CD4-positive, alpha-beta T cell treated with Interleukin-4 for 1 hour (primary cell): ENCODE data around the gene RABIF.
A peak's percentile ranks its signal among the peaks of the same experiment; 100 is the strongest.
"Not testable (repeated sequence)": the region's sequence is repeated elsewhere in the genome, so short reads cannot be mapped to it uniquely, and the experiment has no call there.

Source experiments
- DNase-seq, 2 donors: peaks; one replicate each; pipeline ENCODE4 v3.0.0-alpha.2; 2020 to 2022

The RABIF gene

DNA sequence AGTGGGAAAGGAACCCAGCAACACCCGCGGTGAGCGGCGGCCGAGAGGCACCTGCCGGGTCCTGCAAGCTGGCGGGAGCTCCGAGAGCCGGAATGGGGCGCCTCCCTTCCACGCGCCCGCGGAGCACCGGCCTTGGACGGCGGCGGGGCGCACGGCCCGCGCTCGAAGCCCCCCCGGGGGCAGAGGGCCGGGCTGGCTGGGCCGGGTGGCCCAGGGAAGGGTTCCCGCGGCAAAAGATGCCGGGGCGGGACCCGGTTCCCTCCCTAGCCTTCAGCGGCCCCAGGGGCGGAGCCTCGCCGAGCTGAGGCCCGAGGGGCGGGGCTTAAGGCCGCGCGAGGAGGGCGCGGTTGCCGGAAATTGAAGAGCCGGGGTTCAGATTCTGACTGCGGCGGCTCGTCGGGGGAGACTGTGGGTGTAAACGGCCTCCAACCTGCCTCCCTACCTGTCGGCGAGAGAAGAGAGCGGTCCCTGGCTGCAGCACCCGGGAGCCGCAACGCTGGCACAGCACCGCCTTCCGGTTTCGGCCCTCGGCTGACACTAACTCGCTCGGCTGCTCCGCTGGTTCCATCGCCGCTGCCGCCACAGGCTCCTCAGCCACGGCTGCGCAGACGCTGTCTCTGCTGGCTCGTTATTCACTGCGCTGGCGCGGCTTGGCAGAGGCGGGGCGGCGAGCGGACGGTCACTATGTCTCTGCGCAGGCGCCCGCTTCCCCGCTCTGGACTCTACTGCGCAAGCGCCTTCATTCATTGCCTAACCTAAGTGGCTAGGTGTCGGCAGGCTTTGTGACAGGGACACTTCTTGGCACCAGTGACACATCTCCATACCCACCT, at the start of gene RABIF:
Gene RABIF, minus strand, starts transcription at position 619 of the 830 bp plus-strand sequence. Its CDS starts 51 bp downstream, at position 568.
- peak; percentile 98 for DNase-seq

DNA sequence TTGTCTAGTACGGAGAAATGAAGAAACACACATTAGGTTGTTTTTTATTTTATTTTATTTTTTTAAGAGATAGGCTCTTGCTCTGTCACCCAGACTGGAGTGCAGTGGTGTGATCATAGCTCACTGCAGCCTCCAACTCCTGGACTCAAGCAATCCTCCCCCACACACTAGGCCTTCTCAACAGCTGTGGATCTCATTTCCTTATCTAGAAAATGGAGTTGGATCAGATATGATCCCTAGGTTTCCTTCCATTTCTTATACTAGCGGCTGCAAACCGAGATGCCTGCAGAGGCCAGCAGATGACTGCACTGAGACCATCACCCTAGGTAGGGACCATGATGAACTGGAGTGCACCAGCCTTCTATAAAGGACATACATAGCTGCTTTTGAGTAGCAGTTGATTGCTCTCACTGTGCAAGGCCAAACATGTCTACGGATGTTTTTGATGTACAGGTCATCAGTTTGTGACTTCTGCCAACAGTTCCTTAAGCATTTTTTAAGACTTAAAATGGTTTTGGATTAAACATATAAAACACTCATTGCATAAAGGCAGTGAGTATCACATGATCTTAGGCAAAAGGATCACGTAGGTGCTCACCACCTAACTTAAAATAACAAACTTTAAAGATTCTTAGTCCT, 49.5 kb upstream of the RABIF start:
- no peak for DNase-seq

DNA sequence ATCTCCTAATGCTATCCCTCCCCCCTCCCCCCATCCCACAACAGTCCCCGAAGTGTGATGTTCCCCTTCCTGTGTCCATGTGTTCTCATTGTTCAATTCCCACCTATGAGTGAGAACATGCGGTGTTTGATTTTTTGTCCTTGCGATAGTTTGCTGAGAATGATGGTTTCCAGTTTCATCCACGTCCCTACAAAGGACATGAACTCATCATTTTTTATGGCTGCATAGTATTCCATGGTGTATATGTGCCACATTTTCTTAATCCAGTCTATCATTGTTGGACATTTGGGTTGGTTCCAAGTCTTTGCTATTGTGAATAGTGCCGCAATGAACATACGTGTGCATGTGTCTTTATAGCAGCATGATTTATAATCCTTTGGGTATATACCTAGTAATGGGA, 47.5 kb upstream of the RABIF start:
- DNase-seq: not testable (repeated sequence)

DNA sequence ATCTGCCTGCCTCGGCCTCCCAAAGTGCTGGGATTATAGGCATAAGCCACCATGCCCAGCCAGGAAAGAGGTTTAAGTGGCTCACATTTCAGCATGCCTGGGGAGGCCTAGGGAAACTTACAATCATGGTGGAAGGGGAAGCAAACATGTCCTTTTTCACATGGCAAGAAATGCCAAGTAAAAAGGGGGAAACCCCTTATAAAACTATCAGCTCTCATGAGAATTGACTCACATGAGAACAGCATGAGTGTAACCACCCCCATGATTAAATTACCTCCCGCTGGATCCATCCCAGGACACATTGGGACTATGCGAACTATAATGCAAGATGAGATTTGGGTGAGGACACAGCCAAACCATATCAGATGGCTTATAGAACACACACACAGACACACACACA, 46.9 kb upstream of the RABIF start:
- DNase-seq: no peak

DNA sequence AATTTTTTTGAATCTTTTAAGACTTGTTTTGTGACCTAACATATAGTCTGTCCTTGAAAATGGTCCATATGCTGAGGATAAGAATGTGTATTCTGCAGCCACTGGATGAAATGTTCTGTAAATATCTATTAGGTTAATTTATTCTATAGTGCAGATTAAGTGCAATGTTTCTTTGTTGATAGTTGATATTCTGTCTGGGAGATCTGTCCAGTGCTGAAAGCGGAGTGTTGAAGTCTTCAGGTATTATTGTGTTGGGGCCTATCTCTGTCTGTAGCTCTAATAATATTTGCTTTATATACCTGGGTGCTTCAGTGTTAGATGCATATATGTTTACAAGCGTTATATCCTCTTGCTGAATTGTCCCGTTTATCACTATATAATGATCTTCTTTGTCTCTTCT, 45.8 kb upstream of the RABIF start:
- no peak for DNase-seq

DNA sequence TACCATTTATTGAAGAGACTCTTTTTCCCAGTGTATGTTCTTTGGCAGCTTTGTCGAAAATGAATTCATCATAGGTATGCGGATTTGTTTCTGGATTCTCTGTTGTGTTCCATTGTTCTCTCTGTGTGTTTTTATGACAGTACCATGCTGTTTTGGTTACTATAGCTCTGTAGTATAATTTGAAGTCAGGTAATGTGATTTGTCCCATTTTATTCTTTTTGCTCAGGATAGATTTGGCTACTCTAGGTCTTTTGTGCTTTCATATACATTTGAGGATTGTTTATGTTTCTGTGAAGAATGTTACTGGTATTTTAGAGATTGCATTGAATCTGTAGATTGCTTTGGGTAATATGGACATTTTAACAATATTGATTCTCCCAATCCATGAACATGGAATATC, 43.5 kb upstream of the RABIF start:
- DNase-seq: no peak

DNA sequence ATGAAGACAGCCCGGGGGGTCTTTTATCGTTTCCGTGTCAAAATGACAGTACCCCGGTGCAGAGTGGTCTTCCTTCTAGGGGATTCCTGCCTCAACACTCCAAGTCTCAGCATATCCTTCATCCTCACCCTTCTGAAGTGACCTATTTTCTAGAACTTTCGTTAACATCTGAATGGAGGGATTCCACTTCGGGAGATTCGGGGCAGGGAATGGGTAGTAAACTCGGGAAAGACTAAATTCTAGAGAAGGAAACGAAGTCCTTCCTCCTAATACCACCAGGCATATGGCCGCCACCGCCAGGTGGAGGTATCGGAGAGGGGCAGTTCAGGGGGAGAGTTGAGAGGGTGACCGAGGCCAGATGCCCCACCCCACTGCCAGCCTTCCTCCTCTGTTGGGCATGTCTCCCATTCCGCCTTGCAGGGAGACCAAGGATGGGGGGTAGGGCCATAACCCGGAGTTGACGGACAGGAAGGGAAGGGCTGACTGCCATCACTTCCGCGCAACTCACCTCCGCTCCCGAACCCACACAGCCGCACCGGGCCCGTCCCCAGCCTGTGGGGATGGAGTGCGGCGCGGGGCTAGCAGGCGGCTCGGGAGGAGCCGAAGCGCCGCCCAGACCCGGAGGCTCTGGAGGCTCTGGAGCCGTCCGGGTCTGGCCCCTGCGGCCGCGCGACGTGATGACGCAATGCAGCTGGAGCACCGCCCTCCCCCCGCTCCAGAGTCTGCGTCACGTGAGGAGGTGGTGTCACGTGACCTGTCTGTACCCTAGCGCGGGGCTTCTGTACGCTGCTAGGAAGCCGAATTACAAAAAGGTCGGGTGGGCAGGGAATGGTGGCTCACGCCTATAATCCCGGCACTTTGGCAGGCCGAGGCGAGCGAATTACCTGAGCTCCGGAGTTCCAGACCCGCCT, 37.9 kb upstream of the RABIF start, which contains the start of gene KLHL12:
Gene KLHL12, minus strand, starts transcription at position 654 of the 911 bp plus-strand sequence. CDS start 2,072 bp downstream, outside the sequence.
- DNase-seq: peak; percentile 95

DNA sequence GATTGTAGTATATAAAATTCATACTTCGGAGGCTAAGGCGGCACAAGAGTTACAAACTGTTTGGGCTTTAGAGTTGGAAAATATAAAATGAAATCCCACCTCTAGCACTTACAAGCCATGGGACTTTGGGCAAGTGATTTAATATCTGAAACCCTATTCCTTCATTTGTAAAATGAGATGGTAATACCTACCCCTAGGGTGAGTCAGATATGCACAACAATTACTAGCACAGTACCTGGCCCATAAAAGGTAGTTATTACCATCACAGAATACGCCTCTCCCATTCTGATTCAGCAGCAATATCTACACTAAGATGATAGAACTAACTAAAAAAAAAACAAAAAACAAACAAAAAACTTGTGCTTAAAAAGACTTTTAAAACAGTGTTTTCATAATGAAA, 34.6 kb upstream of the RABIF start:
- no peak for DNase-seq

DNA sequence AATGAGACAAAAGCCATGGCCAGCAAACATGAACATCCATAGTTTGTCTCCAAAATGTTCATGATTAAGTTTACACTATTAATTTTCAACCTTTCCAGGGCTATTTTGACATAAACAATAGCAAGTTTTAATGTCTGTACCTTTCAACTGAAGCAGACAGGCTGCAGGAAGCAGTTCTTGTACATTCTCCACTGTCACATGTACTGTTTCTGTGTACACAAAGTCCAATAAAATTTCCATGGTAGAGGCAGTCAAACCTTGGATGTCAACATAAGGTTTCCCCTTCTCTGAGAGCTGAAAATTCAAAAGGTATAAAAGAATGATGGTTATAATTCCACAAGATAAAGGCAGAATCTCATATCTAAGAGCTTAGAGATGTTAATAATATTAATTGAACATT, 30.7 kb upstream of the RABIF start:
- DNase-seq: no peak

DNA sequence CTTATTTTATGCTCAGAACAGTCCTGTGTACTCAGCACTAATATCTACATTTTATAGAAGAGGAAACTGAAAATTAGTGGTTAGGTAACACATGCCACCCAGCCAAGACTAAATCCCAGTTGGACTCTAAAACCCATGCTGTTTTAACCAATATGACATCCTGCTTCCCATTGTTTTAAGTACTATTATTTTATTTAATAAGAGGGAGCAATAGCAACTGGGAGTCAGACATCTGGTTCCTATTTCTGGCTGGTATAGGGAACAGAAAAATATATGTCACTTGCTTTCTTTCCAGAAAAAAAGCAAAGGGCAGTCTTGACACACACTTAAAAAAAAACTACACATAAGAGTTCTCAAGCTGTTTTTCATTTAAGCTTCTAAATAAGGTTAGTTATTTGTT, 26.2 kb upstream of the RABIF start:
- DNase-seq: no peak

DNA sequence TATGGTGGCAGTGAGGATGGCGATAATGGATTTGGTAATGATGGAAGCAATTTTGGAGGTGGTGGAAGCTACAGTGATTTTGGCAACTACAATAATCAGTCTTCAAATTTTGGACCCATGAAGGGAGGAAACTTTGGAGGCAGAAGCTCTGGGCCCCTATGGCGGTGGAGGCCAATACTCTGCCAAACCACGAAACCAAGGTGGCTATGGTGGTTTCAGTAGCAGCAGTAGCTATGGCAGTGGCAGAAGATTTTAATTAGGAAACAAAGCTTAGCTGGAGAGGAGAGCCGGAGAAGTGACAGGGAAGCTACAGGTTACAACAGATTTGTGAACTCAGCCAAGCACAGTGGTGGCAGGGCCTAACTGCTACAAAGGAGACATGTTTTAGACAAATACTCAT, 23.5 kb upstream of the RABIF start:
- not testable (repeated sequence) for DNase-seq

DNA sequence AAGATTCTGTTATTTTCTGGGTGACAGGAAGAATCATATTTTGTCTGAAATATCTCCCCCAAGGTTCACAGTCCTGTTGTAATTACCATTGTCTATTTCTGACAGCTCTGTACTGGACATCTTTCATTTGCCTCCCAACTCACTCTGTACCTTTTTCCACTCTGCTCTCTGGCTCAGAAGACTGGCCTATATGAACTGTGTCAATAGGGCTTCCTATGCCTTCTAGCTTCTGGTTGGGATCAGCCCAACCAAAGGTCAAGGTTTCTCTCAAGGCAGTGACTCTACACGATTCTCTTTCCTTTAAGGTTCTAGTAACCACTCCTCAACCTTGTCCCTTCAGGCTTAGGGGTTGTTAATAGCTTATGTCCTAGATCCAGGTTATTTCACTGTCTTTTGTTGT, 20.5 kb upstream of the RABIF start:
- DNase-seq: no peak

DNA sequence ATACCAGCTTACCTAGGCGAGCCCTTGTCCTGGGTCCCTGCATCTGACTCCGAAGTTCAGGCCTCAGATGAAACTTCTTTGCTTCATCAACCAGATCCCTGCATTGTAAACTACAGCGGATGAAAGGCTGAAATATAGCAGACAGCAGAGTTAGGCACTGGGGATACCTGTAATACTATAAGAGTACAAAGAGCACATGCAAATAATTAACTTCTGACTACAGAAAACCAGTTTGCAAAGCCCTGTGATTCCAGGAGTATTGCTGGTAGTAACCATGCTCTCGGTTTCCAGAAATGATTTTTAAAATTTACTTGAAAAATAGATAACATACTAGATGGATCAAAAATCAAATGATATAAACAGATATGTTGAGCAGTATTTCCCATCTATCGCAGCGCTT, 20.0 kb upstream of the RABIF start:
- DNase-seq: no peak

DNA sequence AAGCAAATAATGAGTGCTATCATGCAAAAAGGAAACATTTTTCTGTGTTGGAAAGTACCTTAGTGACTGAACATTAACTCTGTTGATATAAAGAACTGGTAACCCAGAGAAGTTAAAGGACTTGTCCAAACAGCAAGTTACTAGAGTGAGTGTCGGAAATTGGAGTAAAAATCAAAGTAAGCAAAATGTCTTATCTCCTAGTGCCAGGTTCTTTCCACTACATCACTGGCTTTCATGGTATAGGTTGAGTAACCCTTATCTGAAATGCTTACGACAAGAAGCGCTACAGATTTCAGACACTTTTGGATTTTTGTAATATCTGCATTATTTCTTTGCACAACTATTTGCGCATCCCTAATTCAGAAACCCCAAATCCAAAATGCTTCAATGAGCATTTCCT, 16.4 kb upstream of the RABIF start:
- no peak for DNase-seq

DNA sequence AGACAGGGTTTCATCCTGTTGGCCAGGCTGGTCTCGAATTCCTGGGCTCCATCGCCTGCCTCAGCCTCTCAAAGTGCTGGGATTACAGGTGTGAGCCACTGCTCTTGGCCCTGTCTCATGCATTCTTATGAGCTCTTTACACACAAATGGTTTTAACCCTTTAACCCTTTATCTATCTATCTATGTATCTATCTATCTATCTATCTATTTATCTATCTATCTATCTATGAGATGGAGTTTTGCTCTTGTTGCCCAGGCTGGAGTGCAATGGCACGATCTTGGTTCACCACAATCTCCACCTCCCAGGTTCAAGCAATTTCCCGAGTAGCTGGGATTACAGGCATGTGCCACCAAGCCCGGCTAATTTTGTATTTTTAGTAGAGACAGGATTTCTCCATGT, 14.9 kb upstream of the RABIF start:
- DNase-seq: not testable (repeated sequence)

DNA sequence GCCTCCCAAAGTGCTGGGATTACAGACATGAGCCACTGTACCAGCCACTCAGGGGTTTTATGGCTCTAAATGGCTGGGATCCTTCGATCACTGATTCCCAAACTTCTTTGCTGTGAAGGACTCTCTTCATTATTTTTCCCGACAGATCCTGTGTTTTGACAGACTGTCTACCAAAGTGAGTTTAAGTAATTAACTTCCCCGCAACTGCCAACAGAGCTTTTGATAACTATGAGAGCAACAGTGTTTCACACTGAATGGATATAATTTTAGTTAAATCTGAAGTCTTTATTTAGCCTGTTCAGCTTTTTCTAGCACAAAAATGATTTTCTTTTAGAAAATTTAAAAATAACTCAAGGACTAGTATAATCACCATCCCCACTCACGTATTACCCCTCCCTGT, 12.6 kb upstream of the RABIF start:
- DNase-seq: no peak

DNA sequence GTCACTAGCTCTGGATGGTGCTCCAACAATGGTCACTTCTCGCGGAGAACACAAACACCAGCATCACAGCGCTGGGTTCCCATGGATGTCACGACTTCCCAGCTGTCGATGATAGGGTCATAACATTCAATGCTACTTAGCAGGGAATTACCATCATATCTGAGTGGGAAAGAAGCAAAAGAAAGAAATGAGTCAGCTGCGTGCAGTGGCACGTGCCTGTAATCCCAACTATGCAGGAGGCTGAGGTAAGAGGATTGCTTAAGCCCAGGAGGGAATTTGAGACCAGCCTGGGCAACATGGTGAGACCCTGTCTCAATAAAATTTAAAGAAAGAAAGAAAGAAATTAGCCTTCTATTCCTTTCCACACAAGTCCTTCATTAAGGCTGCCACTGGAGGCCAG, 3.6 kb upstream of the RABIF start:
- DNase-seq: no peak

DNA sequence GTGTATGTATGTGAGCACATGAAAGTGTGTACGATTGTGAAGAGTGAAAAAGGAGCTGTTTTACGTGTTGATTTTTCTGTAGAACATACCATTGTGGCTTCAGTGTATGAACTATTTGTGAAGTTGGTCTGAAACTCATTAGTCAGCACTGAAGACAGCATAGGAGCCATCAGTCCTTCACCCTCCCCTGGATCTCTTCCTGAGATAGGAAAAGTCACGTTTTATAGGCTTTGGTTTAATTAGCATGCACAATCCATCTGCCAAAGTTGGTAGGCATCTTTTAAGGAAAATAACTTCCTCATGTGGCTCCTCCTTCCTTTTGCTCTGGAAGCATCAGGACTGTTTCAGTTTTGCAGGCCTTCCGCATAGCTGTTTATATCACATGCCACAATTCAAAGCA, 1.4 kb upstream of the RABIF start:
- no peak for DNase-seq

DNA sequence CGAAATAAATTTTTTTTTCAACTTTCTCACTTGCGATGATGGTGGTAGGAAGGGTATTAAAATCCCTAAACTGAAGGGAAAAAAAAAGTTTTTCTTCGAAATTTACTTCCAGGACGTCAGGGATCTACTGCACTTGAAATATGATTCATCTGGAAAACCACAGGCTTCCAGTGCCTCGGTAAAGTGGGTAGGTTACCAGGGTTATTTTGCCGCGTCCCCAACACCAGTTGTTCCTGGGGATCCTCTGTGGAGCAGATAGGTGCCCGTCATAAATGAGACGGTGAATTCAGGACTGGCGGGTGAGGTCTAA, 773 bp downstream of the RABIF start:
- DNase-seq: no peak

DNA sequence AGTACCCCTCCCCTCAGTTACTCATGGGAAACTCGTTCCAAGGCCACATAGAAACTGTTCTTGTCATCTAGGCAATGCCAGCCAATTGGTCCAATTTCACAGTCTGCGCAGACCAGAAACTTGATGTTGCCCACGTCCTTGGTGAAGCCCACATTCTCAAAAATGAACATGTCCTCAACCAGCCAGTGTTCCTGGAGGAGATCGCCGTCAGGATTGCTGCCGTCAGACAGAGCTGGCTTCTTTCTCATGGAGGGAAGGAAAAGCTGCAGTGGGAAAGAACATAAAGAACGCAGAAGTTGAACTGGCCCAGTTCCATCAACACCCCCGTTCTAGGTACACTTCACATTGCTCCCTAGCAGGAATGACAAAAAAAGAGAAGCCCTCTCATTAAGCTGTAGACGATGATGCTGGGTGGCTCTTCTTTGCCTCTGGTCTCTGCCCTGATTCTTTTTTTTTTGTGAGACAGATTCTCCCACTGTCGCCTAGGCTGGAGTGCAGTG, 7.9 kb downstream of the RABIF start:
- DNase-seq: no peak

DNA sequence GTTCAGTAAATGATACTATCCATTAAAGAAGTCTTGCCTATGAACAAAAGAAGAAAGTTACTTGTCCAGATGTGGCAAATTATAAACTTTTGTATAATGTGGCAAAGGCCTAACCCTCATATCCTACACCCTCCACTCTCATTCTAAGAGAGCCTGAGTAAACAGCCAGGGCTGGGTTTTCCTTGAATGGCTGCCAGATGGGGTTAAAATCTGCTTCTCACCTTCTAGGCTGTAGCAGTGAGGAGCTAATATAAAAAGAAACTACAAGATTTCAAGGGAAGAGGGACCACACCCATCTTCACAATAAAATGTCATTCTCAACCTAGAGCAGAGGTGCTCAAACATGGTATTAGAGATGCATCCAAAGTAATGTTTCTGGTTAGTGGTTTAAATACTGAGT, 8.9 kb downstream of the RABIF start:
- no peak for DNase-seq

DNA sequence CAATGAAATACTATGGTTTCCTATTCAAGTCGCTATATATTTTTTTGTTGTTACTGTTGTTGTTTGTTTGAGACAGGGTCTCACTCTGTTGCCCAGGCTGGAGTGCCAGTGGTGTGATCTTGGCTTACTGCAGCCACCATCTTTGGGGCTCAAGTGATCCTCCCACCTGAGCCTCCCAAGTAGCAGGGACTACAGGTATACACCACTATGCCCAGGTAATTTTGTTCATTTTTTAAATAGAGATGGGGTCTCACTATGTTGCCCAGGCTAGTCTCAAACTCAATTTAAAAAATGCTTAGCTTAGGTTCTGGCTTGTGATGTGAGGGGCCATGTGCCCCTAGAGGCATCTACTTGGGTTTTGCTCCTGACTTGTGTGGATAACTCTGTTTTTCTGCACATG, 9.8 kb downstream of the RABIF start:
- DNase-seq: no peak

DNA sequence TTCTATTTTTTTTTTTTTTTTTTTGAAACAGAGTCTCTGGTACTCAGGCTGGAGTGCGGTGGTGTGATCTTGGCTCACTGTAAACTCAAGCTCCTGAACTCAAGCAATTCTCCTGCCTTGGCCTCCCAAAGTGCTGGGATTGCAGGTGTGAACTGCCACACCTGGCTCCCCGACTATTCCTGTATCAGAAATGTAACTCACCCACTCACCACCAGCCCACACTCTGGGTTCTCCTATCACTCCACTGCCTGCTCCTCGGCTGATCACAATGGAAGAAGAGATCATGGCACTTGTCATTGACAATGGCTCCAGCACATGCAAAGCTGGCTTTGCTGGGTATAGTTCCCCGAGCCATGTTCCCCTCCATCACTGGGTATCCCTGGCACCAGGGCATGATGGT, 15.9 kb downstream of the RABIF start:
- no peak for DNase-seq
